NOMO-1 (cell line): Measurements from ENCODE around the gene BMERB1.

ENCODE experiments used
- DNase-seq, 2 experiments: peaks; one replicate each; lab custom pipeline; 2025; ENCODE audit not compliant: unreplicated experiment in 2 of 2; lab: John Stamatoyannopoulos, UW

The BMERB1 gene

DNA sequence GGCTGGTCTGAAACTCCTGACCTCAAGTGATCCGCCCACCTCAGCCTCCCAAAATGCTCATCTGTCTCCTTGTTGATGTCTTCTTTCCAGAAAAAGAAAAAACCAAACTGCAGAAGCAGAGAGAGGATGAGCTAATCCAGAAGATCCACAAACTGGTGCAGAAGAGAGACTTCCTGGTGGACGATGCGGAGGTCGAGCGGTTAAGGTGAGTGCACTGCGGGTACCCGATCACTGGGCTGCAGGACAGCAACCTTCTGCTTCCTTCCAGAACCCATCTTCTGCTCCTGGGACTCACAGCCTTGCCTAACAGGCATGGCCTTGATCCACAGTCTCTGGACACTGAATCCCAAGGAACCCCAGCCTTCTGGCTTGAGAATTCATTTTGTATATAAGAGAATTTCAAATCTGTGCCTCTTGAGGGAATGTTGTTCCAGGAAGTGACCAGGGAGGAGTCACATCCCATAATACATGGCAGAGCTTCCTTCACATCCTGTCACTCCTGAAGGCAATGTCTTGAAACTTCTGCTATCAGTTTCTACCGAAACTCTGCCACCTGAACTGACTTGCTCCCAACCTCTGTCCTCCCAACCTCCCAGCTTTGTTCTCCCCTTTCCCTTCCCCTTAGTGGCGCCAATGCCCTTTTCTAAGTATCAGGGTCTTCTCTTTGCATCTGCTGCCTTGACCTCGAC, 146.9 kb downstream of the BMERB1 start:
- no peak for DNase-seq

DNA sequence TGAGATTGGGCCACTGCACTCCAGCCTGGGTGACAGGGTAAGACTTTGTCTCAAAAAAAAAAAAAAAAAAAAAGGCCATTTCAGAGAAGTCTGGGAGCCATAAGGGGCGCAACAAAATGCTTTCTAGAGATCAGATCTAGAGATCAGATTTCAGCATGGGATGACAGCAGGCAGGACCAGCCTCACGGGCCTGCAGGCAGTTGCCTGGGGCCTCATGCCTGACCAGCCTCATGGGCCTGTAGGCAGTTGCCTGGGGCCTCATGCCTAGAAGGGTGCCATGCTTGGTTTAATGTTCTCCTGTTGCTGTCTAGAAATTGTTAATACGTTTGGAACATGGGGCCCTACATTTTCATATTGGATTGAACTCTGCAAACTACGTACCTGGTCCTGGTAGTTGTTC, 149.1 kb downstream of the BMERB1 start:
- DNase-seq: no peak

DNA sequence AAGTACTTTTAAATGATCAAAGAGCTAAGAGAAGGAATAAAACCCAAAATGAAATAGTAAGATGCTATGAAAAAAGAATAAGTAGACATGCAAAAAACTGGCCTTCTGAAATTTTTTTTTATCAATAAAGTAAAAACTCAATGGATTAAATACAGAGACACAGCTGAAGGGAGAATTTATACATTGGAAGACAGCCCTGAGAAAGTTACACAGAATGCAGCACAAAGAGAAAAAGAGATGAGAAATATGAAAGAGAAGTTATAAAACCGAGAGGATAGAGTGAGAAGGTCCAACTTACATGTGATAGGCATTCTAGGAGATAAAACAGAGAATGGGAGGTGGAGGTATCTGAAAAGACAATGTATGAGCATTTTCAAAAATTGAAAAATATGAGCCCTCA, 151.6 kb downstream of the BMERB1 start:
- no peak for DNase-seq

DNA sequence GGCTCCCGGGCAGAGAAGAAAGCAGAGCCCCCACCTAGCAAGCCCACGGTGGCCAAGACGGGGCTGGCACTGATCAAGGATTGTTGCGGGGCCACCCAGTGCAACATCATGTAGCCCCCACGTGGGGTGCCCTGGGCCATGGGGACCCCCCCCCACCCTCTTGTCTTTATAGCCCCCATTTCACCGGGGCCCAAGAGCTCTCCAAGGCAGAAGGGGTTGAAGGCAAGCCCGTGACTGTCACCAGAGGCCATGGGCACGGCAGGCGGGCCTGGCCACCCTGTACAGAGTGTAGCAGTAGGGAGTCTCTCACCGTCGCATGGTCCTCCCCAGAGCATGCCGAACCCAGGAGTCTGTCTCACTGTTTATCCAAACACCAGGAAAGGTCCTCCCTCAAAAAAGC, 152.3 kb downstream of the BMERB1 start:
- DNase-seq: no peak

DNA sequence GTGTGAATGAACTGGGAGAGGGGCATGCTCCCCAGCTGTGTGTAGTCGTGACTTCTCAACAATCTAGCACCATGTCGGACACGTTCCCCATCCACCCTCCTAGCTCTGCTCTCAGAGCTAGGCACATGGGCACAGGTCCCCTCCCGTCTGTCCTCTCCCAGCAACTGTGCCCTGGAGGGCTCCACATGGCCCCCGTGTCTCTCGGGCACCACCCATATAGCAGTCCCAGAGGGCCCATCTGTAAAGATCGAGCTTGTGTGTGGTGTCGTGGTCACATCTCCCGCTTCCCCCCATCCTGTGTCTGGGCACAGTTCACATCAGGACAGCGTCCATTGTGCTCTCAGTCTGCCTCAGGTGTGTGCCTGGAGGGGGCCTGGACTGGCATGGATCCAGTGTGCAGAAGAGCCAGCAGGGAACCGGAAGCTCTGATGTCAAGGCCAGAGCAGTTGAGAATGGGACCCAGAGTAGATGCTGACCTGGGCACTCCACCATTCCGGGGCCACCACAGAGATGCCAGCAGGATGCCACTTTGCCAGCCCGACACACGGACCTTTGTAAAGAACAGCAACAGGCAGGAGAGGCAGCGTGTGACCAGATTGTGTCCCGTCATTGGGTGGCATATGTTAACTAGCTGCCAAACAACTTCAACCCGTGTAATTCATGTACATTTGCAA, 152.9 kb downstream of the BMERB1 start:
- no peak for DNase-seq

DNA sequence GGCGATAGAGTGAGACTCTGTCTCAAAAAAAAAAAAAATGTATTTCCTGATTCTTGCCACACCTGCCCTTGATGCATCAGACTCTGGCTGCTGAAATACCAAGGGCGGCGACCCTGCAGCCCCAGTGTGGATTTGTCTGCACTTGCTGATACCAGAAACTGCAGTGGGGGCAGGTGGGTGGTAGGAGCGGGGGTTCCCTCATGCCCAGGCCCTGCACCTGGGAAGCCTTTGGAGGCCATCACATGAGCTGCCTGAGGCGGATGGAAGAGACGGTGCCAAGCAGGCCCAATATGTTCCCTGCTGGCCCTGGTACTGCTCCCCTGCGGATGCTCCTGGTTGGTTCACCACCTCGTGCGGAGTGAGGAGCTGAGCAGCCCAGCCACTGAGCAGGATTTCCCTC, 157.9 kb downstream of the BMERB1 start:
- DNase-seq: no peak

DNA sequence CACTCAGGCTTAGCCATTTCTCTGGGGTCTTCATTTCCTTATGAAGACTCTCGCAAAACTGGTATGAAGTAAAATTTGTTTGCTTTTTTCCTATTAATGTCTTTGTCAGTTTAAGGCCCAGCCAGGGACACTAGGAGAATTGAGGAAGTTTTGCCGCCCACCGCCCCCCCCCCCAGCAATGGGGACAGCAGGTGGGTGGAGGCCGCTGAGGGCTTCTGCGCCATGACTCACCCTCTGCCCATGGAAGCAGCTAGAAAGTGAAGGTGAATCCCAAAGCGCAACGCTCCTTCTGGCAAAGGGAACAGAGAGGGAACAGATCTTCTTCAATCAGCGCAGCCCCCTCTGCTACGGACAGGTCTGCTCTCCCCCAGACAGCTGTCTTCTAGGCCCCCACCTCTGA, 158.8 kb downstream of the BMERB1 start:
- no peak for DNase-seq

DNA sequence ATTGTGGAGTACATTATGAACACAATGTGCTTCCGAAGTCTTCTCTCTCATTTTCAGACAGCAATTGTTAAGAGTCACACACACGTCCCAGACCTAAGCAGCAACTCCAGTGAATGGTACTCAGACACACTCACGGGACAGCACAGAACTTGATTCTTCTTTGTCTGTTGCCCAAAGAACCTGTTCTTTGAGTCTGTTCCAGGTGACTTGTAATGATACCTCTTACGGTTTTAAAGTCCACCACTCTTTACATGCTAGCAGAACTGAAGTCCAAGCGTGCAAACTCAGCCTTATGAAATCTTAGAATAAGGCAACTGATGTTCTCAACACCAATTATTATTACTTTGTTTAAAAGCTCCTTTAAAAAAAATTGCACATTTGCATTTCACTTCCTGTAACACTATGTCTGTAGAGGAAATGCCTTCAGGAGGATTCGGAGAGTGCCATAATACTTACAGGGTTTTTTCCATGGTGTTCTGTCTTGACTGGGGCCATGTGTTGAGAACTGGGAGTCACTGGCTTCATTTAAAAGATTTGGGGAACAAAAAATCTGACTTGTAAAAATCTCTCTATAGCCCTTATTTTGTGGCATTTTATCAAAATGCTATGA, 160.4 kb downstream of the BMERB1 start:
- no peak for DNase-seq

DNA sequence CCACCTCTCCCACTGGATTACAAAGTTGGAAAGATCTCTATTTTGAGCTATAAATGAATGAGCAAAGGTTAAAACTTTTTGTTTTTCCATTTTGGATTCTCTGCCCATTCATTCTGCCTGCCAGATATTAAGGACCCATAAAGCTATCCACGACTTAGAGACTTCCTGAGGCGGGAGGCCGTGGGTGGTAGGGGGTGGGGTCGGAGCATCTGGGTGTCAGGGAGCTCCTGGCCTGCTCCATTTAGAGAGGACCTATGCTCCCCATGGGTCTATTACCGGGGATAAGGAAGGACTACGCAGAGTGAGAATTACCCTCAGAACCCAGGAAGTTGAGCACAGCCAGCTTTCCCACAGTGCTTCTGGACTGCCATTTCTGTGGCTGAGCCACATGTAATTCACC, 162.7 kb downstream of the BMERB1 start:
- DNase-seq: no peak

DNA sequence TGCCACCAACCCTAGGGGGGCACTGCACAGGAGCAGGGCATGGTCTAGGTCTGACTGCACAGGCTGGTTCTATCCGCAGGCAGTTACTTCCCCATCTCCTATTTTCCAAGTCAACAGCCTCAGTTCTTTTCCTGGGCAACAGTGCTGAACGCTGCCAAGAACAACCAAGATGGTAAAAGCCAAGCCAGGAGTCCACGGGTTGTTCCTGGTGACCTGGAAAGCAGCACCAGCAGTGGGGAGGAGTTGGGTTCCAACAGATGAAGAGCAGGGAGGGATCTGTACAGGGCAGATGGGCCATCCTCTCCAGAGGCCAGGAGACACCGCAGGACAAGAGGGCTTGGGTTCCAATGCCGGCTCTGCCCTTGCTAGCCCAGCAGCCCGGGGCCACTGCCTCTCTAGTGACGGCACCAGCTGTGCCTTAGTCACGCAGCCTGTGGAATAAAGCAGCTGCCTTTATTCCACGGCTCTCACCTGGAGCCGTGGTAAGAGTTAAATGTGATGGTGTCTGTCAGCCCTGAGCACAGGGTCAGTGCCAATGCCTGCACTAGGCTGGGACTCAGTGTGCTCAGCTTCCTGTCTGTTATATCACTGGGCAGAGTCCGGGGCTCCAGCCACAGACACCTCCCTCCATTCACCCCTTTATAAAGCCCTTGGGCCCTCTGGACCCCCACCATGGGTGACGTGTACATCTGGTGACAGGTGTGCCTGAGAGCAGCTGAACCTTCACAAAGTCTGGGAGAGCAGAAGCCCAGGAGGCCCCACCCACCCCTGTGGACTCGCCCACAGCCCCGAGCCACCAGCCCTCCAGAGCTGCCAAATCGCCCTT, 163.6 kb downstream of the BMERB1 start:
- no peak for DNase-seq

DNA sequence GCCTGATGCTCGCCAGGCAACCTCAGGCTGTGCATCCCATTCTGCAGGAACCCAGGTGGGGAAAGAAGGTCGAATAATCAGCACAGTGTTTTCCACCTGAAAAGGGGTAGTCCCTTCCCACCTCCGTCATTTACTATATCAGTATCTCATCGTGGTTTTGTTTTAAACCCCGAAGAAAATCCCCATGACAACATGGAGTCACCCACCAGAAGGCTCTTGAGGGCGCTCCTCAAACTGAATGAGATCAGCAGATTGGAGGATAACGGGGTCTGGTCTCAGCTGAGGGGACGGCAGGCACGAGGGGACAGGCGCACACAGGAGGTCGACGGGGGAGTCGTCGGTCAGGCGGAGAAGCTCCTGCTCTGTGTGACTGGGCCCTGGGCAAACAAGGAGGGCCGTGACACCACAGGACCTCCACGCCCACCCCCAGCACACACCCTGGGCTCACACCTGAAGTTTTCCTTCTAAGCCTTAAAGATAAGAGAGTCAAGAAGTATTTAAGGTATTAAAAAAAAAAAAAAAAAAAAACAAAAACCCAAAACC, 164.3 kb downstream of the BMERB1 start:
- DNase-seq: no peak

DNA sequence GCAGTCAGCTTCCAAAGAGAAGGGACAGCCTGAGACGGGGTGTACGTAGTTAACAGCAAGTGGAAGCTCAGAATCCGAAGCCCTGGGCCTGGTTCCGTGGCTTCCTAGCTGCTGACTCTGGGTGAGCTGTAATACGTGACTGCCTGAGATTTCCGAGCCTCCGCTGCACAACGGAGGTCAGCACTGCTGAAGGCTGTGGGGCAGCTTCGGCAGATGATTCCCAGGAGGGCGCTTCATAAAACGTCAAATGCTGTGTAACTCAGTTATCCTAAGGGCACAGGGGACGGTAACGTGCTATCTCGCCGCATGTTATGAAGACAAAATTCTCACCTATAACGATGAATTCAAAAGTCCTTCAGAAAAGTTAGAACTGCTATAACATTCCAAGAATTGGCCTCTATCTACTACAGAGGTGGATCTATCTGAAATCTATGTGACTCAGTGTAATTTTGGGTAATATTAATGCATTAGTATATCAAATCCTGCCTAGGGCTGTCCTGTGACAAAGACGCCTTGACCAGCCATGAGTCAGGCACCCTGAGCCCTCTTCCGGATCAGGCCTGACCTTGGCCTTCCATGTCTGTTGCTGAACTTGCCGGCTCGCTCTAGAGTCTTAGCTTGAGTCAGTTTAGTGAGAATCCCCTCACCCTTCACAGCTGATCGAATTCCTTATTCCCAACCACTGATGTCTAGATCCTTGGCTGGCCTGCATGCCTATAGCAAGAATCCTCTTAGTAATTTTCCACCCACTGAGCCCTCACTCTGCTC, 165.1 kb downstream of the BMERB1 start:
- no peak for DNase-seq

DNA sequence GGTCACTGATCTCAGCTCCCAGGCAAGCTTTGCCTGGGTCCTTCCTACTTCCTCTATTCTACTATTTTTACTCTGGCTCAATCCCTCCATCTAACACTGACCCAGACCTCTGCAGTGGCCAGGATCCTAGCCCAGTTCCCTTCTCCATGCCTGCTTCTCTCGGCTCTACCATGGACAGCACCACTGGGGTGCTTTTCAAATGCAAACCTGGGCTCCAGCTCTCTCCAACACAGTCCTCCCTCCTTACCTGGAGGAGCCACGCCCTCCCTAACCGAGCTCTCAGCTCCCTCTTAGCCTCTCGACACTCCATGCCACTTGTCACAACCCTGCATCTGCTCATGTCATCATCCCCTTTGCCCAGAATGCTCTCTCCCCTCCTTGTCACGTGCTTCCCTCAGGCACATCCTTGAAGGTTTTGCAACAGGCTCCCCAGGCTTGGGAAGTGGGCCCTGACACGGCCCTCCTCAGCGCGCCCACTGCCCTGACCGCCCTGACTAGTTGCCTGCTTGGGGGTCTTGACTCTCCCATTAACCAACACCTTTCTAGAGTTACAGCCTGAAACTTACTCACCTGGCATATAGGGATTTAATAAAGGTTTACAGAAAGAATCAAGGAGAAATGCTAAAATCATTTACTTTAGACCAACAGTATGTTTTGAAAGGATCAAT, 167.0 kb downstream of the BMERB1 start:
- DNase-seq: no peak

DNA sequence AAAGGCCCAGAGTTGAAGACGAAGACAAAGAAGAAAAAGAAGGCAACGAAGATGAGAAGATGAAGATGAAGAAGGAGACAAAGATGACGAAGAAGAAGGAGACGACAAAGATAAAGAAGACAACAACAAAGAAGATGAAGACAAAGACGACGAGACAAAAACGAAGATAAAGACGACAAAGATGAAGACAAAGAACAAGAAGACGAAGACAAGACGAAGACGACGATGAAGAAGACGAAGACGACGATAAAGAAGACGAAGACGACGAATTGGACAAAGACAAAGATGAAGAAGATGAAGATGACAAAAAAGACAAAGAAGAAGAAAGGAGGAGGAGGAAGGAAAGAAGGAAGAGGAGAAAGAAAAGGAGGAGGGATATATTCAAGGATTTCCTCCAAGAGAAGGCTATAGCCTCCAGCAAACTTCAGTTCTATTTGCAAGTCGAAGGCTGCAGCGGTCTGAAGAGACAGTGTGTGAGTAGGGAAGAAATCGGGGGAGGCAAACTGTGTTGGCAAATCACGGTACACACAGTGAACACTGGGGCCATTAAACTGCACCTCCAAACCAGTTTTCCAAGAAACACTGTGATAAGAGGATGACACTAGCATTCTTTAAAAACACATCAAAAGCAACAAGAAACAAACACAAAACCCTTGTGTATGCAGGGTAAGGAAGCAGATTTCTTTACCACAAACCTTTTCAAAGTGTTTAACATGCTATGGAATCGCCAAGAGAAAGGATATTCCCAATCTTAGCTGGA, 168.1 kb downstream of the BMERB1 start:
- DNase-seq: no peak

DNA sequence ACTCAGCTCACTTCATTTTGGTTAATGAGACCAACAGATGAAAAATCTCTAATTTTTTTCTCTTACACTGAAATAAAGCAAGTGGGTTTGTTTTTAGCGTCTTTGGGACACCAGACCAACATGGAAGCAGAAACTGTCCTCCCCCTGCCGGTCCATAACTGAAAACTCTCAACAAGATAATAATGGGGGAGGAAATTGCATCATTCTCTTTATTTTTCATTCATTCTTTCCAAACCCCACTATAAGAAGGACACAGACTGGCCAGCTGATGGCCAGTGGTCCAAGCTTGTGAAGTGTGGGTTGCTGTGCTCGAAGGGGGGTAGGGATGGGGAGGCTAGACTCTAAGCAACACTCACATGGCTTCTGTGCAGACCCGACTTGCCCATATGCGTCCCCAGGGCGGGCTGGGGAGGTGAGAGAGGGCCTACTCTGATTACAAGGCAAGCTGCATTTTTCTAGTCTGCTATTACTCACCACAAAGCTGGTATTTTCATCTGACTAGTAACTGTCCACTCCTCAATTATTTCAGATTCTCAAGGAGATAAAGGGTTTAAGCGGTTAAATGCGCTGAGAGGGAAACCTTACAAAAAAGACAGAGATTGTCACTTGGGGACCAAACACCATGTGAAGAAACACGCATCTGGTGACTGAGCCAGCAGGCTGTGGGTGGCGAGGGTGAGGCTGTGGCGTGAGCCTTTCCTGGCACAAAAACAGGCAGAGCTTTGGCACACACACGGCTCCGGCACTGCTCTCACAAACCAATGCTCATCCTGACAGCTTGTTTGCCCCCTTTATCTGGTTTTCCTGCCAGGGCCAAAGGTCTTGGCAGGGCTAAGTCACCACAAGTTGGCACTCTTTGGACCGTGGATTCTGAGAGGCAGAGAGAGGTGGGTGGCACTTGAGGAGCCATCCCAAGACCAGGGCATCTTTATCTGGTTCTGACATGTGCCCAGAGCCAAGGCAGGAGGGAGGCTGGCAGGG, 170.4 kb downstream of the BMERB1 start:
- no peak for DNase-seq

DNA sequence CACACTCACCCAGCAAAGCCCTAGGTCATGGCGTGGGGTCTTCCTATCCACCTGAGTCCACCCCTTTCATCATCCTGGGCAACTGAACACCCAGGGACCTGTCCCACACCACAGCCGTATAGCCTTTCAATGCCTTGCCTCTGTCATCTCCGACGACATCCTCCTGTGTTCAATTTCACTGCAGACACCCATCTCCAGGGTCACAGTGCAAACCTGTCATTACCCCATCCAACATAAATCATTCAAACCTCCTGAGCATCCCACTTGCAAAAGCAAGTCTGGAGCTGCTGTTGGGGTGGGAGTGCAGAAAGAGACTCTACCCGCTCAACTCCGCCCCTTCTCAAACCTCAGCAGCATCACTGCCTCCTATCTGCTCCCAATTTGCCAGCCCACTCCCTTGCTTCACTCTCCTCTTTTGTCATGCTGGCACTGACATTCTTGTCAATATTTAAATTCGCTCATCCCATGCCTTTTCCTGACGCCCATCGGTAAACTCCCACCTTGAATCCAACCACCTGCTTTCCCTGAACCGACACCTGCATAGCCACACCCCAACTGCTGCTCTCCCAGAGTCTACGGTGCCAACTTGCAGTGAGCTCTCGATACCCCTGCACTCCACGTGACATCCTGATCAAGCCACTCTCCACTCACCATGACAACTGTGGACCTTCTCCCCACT, 171.6 kb downstream of the BMERB1 start:
- DNase-seq: no peak

DNA sequence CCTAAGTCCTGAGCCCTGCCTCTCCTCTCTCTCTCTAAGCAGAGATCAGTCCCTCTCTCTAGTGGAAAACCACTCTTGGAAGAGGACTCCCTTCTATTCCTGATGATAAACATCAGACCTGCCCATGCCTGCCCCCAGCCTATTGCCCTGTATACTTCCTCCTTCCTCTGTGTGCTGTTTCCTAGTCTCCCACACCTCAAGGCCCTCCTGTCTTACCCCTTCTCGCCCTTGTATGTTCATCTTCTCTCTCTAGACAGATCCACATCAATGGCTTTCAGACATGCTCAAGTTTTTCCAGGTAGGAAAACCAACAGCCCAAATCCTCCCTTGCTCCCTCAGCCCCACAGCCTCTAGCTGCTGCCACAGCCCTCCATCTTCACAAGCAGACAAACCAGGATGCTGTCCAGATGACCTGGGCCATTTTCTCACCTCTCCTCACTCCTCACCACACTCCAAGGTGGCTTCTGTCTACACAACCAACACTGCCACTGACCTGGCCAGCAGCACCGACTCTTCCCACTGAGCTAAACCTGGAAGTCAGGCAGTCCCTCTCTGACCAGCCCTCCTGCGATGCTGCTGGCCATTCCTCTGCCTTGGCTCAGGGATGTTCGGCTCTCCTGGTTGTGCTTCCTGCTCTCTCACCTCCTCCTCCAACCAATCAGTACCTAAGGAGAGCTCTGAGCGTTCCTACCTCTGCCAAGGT, 172.3 kb downstream of the BMERB1 start:
- no peak for DNase-seq
